DND-41 (cell line): ENCODE measurements around the gene CDCP1.

Source experiments
- EZH2 ChIP-seq: IDR thresholded peaks from 3 replicates; pipeline ENCODE4 v1.6.1; 2012; ENCODE audit warnings: borderline replicate concordance, low read depth, mild to moderate bottlenecking, moderate library complexity, low read length, inconsistent platforms; ENCODE audit not compliant: severe bottlenecking
- TF ChIP-seq, protein P1 (sequence below): IDR thresholded peaks from 2 replicates; pipeline ENCODE4 v1.5.1; 2012; ENCODE audit warnings: borderline replicate concordance, low read length, moderate library complexity, mild to moderate bottlenecking; ENCODE audit not compliant: poor library complexity, severe bottlenecking; ENCODE audit errors: extremely low read depth

DNA sequence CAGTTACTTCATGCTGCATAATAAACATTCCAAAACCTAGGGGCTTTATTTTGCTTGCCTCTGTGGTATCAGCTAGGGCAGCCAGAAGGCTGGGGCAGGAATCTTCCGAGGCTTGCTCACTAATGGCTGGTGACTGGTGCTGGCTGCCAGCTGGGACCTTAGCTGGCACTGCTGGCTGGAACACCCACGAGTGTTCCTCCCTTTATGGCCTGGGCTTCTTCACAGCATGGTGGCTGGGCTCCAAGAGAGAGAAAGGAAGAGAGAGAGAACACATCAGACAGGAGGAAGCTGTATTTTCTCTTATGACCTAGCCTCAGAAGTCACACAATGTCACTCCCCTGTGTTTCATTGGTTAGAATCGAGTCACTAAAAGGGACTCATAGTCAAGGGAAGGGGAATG, 23.9 kb upstream of the CDCP1 start:
- TF ChIP-seq, protein P1, sequence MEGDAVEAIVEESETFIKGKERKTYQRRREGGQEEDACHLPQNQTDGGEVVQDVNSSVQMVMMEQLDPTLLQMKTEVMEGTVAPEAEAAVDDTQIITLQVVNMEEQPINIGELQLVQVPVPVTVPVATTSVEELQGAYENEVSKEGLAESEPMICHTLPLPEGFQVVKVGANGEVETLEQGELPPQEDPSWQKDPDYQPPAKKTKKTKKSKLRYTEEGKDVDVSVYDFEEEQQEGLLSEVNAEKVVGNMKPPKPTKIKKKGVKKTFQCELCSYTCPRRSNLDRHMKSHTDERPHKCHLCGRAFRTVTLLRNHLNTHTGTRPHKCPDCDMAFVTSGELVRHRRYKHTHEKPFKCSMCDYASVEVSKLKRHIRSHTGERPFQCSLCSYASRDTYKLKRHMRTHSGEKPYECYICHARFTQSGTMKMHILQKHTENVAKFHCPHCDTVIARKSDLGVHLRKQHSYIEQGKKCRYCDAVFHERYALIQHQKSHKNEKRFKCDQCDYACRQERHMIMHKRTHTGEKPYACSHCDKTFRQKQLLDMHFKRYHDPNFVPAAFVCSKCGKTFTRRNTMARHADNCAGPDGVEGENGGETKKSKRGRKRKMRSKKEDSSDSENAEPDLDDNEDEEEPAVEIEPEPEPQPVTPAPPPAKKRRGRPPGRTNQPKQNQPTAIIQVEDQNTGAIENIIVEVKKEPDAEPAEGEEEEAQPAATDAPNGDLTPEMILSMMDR, result no peak
- no peak for TF ChIP-seq EZH2
